GM23248 (cell line): Measurements from ENCODE around the gene SPATA1. TPM values are rescaled to one million over a fixed set of nuclear protein-coding genes. Genes with fewer than 3 reads are reported as not detected.
"Not testable (repeated sequence)": the region's sequence is repeated elsewhere in the genome, so short reads cannot be mapped to it uniquely, and the experiment has no call there.

Experiments used
- DNase-seq: peaks from one replicate; pipeline ENCODE4 v3.0.0-alpha.2; 2015
- H2AFZ ChIP-seq: fragments of 200-600 bp; sonication (generic); 2 replicates; pipeline ENCODE4 v1.6.1; 2016; ENCODE audit warnings: antibody characterized with exemption
- H3F3A ChIP-seq: fragments of 200-600 bp; sonication (generic); 2 replicates; pipeline ENCODE4 v1.6.1; 2016; ENCODE audit warnings: mild to moderate bottlenecking, antibody characterized with exemption, mixed run types; ENCODE audit not compliant: insufficient read depth
- H3K27ac ChIP-seq: fragments of 200-600 bp; sonication (generic); 2 replicates; pipeline ENCODE4 v1.5.1; 2016; ENCODE audit warnings: mild to moderate bottlenecking
- H3K27me3 ChIP-seq: fragments of 200-600 bp; sonication (generic); replicated peaks from 2 replicates; pipeline ENCODE4 v1.6.1; 2016; ENCODE audit warnings: mild to moderate bottlenecking; ENCODE audit not compliant: insufficient read depth
- H3K36me3 ChIP-seq: fragments of 200-600 bp; sonication (generic); 2 replicates; pipeline ENCODE4 v1.6.1; 2016; ENCODE audit warnings: low read depth, mild to moderate bottlenecking
- H3K4me1 ChIP-seq: fragments of 200-600 bp; sonication (generic); 2 replicates; pipeline ENCODE4 v1.6.1; 2016; ENCODE audit warnings: mild to moderate bottlenecking; ENCODE audit not compliant: insufficient read depth
- H3K4me2 ChIP-seq: fragments of 200-600 bp; sonication (generic); one replicate; pipeline ENCODE4 v1.6.1; 2016; ENCODE audit warnings: mild to moderate bottlenecking; ENCODE audit not compliant: unreplicated experiment
- H3K4me3 ChIP-seq: fragments of 200-600 bp; sonication (generic); 2 replicates; pipeline ENCODE4 v1.5.1; 2016; ENCODE audit warnings: mild to moderate bottlenecking
- H3K79me2 ChIP-seq: fragments of 200-600 bp; sonication (generic); 2 replicates; pipeline ENCODE4 v1.6.1; 2016; ENCODE audit warnings: mild to moderate bottlenecking; ENCODE audit not compliant: insufficient read depth
- H3K9ac ChIP-seq: fragments of 200-600 bp; sonication (generic); 2 replicates; pipeline ENCODE4 v1.6.1; 2016; ENCODE audit warnings: mild to moderate bottlenecking
- H3K9me2 ChIP-seq: fragments of 200-600 bp; sonication (generic); 2 replicates; pipeline ENCODE4 v1.6.1; 2016; ENCODE audit warnings: mixed run types, mild to moderate bottlenecking, moderate library complexity; ENCODE audit not compliant: insufficient read depth
- H3K9me3 ChIP-seq: fragments of 200-600 bp; sonication (generic); one replicate; pipeline ENCODE4 v1.6.1; 2017; ENCODE audit warnings: low read depth
- H4K20me1 ChIP-seq: fragments of 200-600 bp; sonication (generic); 2 replicates; pipeline ENCODE4 v1.6.0; 2016; ENCODE audit not compliant: insufficient read depth
- EZH2 ChIP-seq: fragments of 200-600 bp; sonication (generic); IDR thresholded peaks from 2 replicates; pipeline ENCODE4 v1.6.1; 2018; ENCODE audit warnings: antibody characterized with exemption, mild to moderate bottlenecking; ENCODE audit not compliant: insufficient read depth, poor library complexity, severe bottlenecking
- EZH2phosphoT487 ChIP-seq: fragments of 200-600 bp; sonication (generic); IDR thresholded peaks from 2 replicates; pipeline ENCODE4 v1.6.1; 2018; ENCODE audit warnings: antibody characterized with exemption, moderate library complexity, mild to moderate bottlenecking, low read depth; ENCODE audit not compliant: insufficient read depth
- WGBS, 2 experiments: methylation state at CpG; one replicate each; pipeline ENCODE4 v1.1.6; 2015 to 2017; ENCODE audit warnings: low lambda C conversion rate in 2 of 2, low coverage in 1 of 2; ENCODE audit errors: missing lambda C conversion rate in 2 of 2; 5-methylcytosine and 5-hydroxymethylcytosine counted together
- in situ Hi-C: fragments of 300-500 bp; cut with MboI; formaldehyde crosslinking; loops from 2 replicates; pipeline ENCODE4 v1.15.0; 2020
- polyA plus RNA-seq: library from polyadenylated mRNA; unstranded; fragments of >200 nt; fragmentation: Nextera tagmentation; extraction: Ambion mirVana; gene quantifications from 2 replicates; pipeline ENCODE4 v1.2.1, GENCODE V29; 2016
- total RNA-seq: library from RNA; depleted of rRNA; stranded (reverse); fragments of >200 nt; shearing (Covaris generic); gene quantifications from 2 replicates; pipeline ENCODE4 v1.2.3, GENCODE V29; 2014

The SPATA1 gene
- total and polyA plus RNA-seq, 2 experiments from 2014 or later: 1.0 TPM; not detected in 1

- no peaks in the 10 kb centered on the region for H3K4me1 ChIP-seq
- DNase-seq: no peak
- H3K9me2 ChIP-seq: no peaks in the 10 kb centered on the region
- no peaks in the 10 kb centered on the region for H3K27me3 ChIP-seq
- no peak overlapping the region for H3K4me3 ChIP-seq
- WGBS, 2 experiments: 83% methylated on average over 10 of the region's 10 CpGs
- H3K79me2 ChIP-seq: no peaks in the 10 kb centered on the region
- no peaks in the 10 kb centered on the region for H3K36me3 ChIP-seq
- TF ChIP-seq EZH2phosphoT487: no peak
- TF ChIP-seq EZH2: no peak
- in situ Hi-C loops: no loop called here
- no peak overlapping the region for H3K27ac ChIP-seq
- H3K9me3 ChIP-seq: no peaks in the 10 kb centered on the region
- no peaks in the 10 kb centered on the region for H3F3A ChIP-seq
- no peaks in the 10 kb centered on the region for H4K20me1 ChIP-seq
- H3K9ac ChIP-seq: no peak overlapping the region
- H2AFZ ChIP-seq: no peak overlapping the region
- no peak overlapping the region for H3K4me2 ChIP-seq
Measured at GRCh38 chr1:84583648-84584047, 77.5 kb downstream of the SPATA1 start.

GRCh38 chr1:84584126-84584525, 77.9 kb downstream of the SPATA1 start:
- Histone ChIP-seq H3K4me2 (no peak overlapping the region), H3K9me3 (no peaks in the 10 kb centered on the region), H3K27ac (no peak overlapping the region), H2AFZ (no peak overlapping the region), H4K20me1 (no peaks in the 10 kb centered on the region), H3F3A (no peaks in the 10 kb centered on the region), H3K9ac (no peak overlapping the region), H3K27me3 (no peaks in the 10 kb centered on the region), H3K79me2 (no peaks in the 10 kb centered on the region), H3K36me3 (no peaks in the 10 kb centered on the region), H3K9me2 (no peaks in the 10 kb centered on the region), H3K4me3 (no peak overlapping the region), H3K4me1 (no peaks in the 10 kb centered on the region)
- TF ChIP-seq EZH2phosphoT487 (no peak), EZH2 (no peak)
- WGBS, 2 experiments: 74 to 83% methylated on average over 2 of the region's 2 CpGs
- DNase-seq: no peak
- in situ Hi-C loops: no loop called here

GRCh38 chr1:84585803-84586202, 79.6 kb downstream of the SPATA1 start:
- WGBS, 2 experiments: 45 to 52% methylated on average over 1 of the region's 1 CpG
- Histone ChIP-seq H3K36me3 (no peaks in the 10 kb centered on the region), H2AFZ (no peak overlapping the region), H3K4me1 (no peaks in the 10 kb centered on the region), H3K79me2 (no peaks in the 10 kb centered on the region), H3K9me2 (no peaks in the 10 kb centered on the region), H3K4me2 (no peak overlapping the region), H4K20me1 (no peaks in the 10 kb centered on the region), H3K4me3 (no peak overlapping the region), H3F3A (no peaks in the 10 kb centered on the region), H3K27me3 (no peaks in the 10 kb centered on the region), H3K9me3 (no peaks in the 10 kb centered on the region), H3K27ac (no peak overlapping the region), H3K9ac (no peak overlapping the region)
- no peak for TF ChIP-seq EZH2phosphoT487
- no peak for TF ChIP-seq EZH2
- in situ Hi-C loops: no loop called here
- DNase-seq: no peak

- TF ChIP-seq EZH2phosphoT487 (no peak), EZH2 (no peak)
- H3F3A ChIP-seq: no peaks in the 10 kb centered on the region
- H3K79me2 ChIP-seq: no peaks in the 10 kb centered on the region
- no peaks in the 10 kb centered on the region for H3K27me3 ChIP-seq
- no peak overlapping the region for H3K27ac ChIP-seq
- no peaks in the 10 kb centered on the region for H3K36me3 ChIP-seq
- in situ Hi-C loops: no loop called here
- no peak overlapping the region for H2AFZ ChIP-seq
- no peak overlapping the region for H3K4me2 ChIP-seq
- WGBS, 2 experiments: 77 to 78% methylated on average over 3 of the region's 3 CpGs
- H3K9me2 ChIP-seq: no peaks in the 10 kb centered on the region
- H3K9ac ChIP-seq: no peak overlapping the region
- no peaks in the 10 kb centered on the region for H3K9me3 ChIP-seq
- no peaks in the 10 kb centered on the region for H3K4me1 ChIP-seq
- H3K4me3 ChIP-seq: no peak overlapping the region
- no peak for DNase-seq
- no peaks in the 10 kb centered on the region for H4K20me1 ChIP-seq
Measured at GRCh38 chr1:84587099-84587498, 80.9 kb downstream of the SPATA1 start.

- WGBS, 2 experiments: 73 to 86% methylated on average over 2 of the region's 2 CpGs
- H4K20me1 ChIP-seq, H3K4me2 ChIP-seq, in situ Hi-C loops, H3K27ac ChIP-seq, H3K9me2 ChIP-seq, H3K79me2 ChIP-seq, H3K36me3 ChIP-seq, H2AFZ ChIP-seq, H3K9ac ChIP-seq, H3K4me3 ChIP-seq, H3K27me3 ChIP-seq, DNase-seq, H3K9me3 ChIP-seq: not testable (repeated sequence)
- Histone ChIP-seq H3K4me1 (peaks cover 22% of the 10 kb centered on the region), H3F3A (peaks cover 24% of the 10 kb centered on the region)
Measured at GRCh38 chr1:84594959-84595358, 88.8 kb downstream of the SPATA1 start.
